Mucosa of descending colon (tissue), 3 donors: ENCODE measurements around the gene RCSD1. TPM values are rescaled to one million over a fixed set of nuclear protein-coding genes. Genes with fewer than 3 reads are reported as not detected.

Experiments
- ATAC-seq: fragments of 200-7000 bp; cut with Tn5 transposase; one replicate; pipeline ENCODE4 v1.9.1; 2020; ENCODE audit warnings: mild to moderate bottlenecking, moderate library complexity
- DNase-seq, 3 donors: peaks; one replicate each; pipeline ENCODE4 v3.0.0-alpha.2; 2020
- H3K36me3 ChIP-seq: fragments of 200-600 bp; one replicate; pipeline ENCODE4 v1.8.0; 2021; ENCODE audit warnings: low read depth, mild to moderate bottlenecking
- H3K4me1 ChIP-seq: fragments of 200-600 bp; one replicate; pipeline ENCODE4 v1.8.0; 2021; ENCODE audit warnings: low read depth, mild to moderate bottlenecking
- H3K4me3 ChIP-seq: fragments of 200-600 bp; one replicate; pipeline ENCODE4 v1.8.0; 2021; ENCODE audit warnings: mild to moderate bottlenecking
- H3K9me3 ChIP-seq: fragments of 200-600 bp; one replicate; pipeline ENCODE4 v1.8.0; 2021; ENCODE audit warnings: mild to moderate bottlenecking
- intact Hi-C, 2 donors: fragments of 100-400 bp; cut with DNase I in 1 of 2; cut with micrococcal nuclease in 1 of 2; formaldehyde crosslinking; loops; one replicate each; pipeline versions ENCODE4 v1.11.0 to v1.11.1; 2022; cut with DNase I, micrococcal nuclease
- total RNA-seq, 3 donors: library from RNA; stranded (reverse); fragmentation: NEBNext Ultra II Directional in 2 of 3; extraction: Animal tissue kit (Norgen Biotek cat#: 25700) in 2 of 3; gene quantifications; one replicate each; pipeline versions ENCODE4 v1.2.1 to v1.2.4, GENCODE V29; 2021 to 2023
- TF ChIP-seq, protein P1 (sequence below): fragments of 200-600 bp; IDR thresholded peaks from one replicate; pipeline ENCODE4 v1.8.0; 2022; ENCODE audit warnings: antibody characterized with exemption, mild to moderate bottlenecking
- donor health status: DM: no; HTN: no; CAD: no; lungs with moderate emphysema.
- donor health status: DM: no; HTN: no; CAD: no.
- donor health status: DM: no; HTN: yes; CAD: no.

Gene RCSD1
- total RNA-seq, 3 donors from 2014 or later, result 3.9 to 10.8 (median 8.4) TPM

GRCh38 chr1:167672831-167673230, 42.8 kb downstream of the RCSD1 start:
- intact Hi-C loops, result no loop called here
- TF ChIP-seq, protein P1, sequence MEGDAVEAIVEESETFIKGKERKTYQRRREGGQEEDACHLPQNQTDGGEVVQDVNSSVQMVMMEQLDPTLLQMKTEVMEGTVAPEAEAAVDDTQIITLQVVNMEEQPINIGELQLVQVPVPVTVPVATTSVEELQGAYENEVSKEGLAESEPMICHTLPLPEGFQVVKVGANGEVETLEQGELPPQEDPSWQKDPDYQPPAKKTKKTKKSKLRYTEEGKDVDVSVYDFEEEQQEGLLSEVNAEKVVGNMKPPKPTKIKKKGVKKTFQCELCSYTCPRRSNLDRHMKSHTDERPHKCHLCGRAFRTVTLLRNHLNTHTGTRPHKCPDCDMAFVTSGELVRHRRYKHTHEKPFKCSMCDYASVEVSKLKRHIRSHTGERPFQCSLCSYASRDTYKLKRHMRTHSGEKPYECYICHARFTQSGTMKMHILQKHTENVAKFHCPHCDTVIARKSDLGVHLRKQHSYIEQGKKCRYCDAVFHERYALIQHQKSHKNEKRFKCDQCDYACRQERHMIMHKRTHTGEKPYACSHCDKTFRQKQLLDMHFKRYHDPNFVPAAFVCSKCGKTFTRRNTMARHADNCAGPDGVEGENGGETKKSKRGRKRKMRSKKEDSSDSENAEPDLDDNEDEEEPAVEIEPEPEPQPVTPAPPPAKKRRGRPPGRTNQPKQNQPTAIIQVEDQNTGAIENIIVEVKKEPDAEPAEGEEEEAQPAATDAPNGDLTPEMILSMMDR, result no peak
- Histone ChIP-seq H3K36me3 (no peaks in the 10 kb centered on the region), H3K9me3 (no peaks in the 10 kb centered on the region), H3K4me1 (no peaks in the 10 kb centered on the region), H3K4me3 (no peak overlapping the region)
- DNase-seq, result no peak
- no peak for ATAC-seq

- Histone ChIP-seq H3K4me1 (no peaks in the 10 kb centered on the region), H3K4me3 (no peak overlapping the region), H3K9me3 (no peaks in the 10 kb centered on the region), H3K36me3 (no peaks in the 10 kb centered on the region)
- no peak for DNase-seq
- intact Hi-C loops, result no loop called here
- ATAC-seq, result no peak
- TF ChIP-seq, protein P1, result no peak
Measured at GRCh38 chr1:167673265-167673664, 43.2 kb downstream of the RCSD1 start.

DNA sequence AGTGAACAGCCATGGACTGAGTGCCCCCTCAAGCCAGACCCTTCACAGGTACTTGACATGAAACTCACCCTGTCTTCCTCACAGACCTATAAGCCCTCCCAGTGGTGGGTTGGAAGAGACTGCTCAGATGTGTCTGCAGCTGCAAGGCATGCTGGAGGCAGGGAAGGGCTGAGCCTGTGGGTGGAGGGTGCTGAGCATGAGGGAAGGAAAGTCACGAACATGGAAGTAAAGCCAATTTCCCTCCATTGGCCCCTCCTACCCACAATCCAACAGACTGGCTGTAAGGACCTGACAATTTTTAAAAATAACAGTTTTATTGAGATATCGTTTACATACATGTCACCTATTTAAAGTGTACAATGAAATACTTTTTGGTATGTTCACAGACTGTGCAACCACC, 44.1 kb downstream of the RCSD1 start:
- Histone ChIP-seq H3K36me3 (no peaks in the 10 kb centered on the region), H3K4me3 (no peak overlapping the region), H3K9me3 (no peaks in the 10 kb centered on the region), H3K4me1 (no peaks in the 10 kb centered on the region)
- TF ChIP-seq, protein P1, result no peak
- no peak for ATAC-seq
- no peak for DNase-seq
- intact Hi-C loops, result no loop called here

- intact Hi-C loops, result no loop called here
- ATAC-seq (no peak), DNase-seq (no peak)
- no peaks in the 10 kb centered on the region for H3K36me3 ChIP-seq
- H3K4me3 ChIP-seq, result no peak overlapping the region
- H3K9me3 ChIP-seq, result no peaks in the 10 kb centered on the region
- H3K4me1 ChIP-seq, result no peaks in the 10 kb centered on the region
- TF ChIP-seq, protein P1, result no peak
Measured at GRCh38 chr1:167675440-167675839, 45.4 kb downstream of the RCSD1 start.

GRCh38 chr1:167676205-167676915, 46.3 kb downstream of the RCSD1 start:
- Histone ChIP-seq H3K4me3 (no peak overlapping the region), H3K4me1 (peaks cover 3% of the 10 kb centered on the region), H3K9me3 (no peaks in the 10 kb centered on the region), H3K36me3 (no peaks in the 10 kb centered on the region)
- intact Hi-C loops, result no loop called here
- ATAC-seq (peak; percentile 73), DNase-seq (no peak)
- TF ChIP-seq, protein P1, result no peak
